K562 (cell line): ENCODE data around the gene NEU1. TPM values are rescaled to one million over a fixed set of nuclear protein-coding genes. Genes with fewer than 3 reads are reported as not detected.

ENCODE experiments used
- BRCA1 ChIP-seq, 2 experiments: fragments of 450-650 bp in 1 of 2; sonication (generic) in 1 of 2; formaldehyde crosslinking in 1 of 2; IDR thresholded peaks; 2 replicates each; pipeline versions ENCODE4 v1.5.0 to v1.6.1; 2017 to 2020; ENCODE audit warnings: mild to moderate bottlenecking in 1 of 2, missing genetic modification reagents in 1 of 2
- CEBPG ChIP-seq, 3 experiments: fragments of 200-800 bp in 1 of 3; sonication (Bioruptor generic) in 1 of 3; sonication (generic) in 1 of 3; formaldehyde crosslinking in 1 of 3; IDR thresholded peaks in 2 of 3; conservative IDR thresholded peaks in 1 of 3; 2 replicates each; pipeline versions ENCODE4 v1.6.1 to v1.8.0; 2016 to 2022; ENCODE audit warnings: missing compliant biosample characterization in 2 of 3, missing genetic modification characterization in 2 of 3, mild to moderate bottlenecking in 1 of 3, missing genetic modification reagents in 1 of 3
- CEBPZ ChIP-seq: fragments of 150-350 bp; IDR thresholded peaks from 2 replicates; pipeline ENCODE4 v1.6.1; 2014; ENCODE audit warnings: low read depth, mild to moderate bottlenecking, low read length, borderline replicate concordance
- DNMT1 ChIP-seq: fragments of 450-650 bp; IDR thresholded peaks from 2 replicates; pipeline ENCODE4 v1.6.1; 2016; ENCODE audit warnings: antibody characterized with exemption, mild to moderate bottlenecking
- ELF2 ChIP-seq: fragments of 250-450 bp; sonication (Bioruptor Pico); IDR thresholded peaks from 2 replicates; pipeline ENCODE4 v1.5.0; 2021; ENCODE audit warnings: mild to moderate bottlenecking
- GATAD2A ChIP-seq: fragments of 450-650 bp; IDR thresholded peaks from 2 replicates; pipeline ENCODE4 v1.6.1; 2017
- JUN ChIP-seq, 2 experiments: sonication (generic) in 1 of 2; formaldehyde crosslinking in 1 of 2; IDR thresholded peaks; 2 replicates each; pipeline versions ENCODE4 v1.6.1 to v1.8.0; 2012 to 2022; ENCODE audit warnings: borderline replicate concordance in 2 of 2, mild to moderate bottlenecking in 2 of 2, improper control_type of control experiment in 1 of 2, low read depth in 1 of 2, low read length in 1 of 2, missing genetic modification reagents in 1 of 2
- KDM4B ChIP-seq, 2 experiments: fragments of 450-650 bp in 1 of 2; sonication (generic) in 1 of 2; IDR thresholded peaks; 2 replicates each; pipeline ENCODE4 v1.6.1; 2016 to 2017; ENCODE audit warnings: borderline replicate concordance in 2 of 2, antibody characterized with exemption in 1 of 2, low read depth in 1 of 2, mild to moderate bottlenecking in 1 of 2
- NCOA2 ChIP-seq, 2 experiments: fragments of 450-650 bp; IDR thresholded peaks; 2 replicates each; pipeline ENCODE4 v1.6.1; 2018; ENCODE audit warnings: mild to moderate bottlenecking in 2 of 2, moderate library complexity in 1 of 2; ENCODE audit not compliant: partially characterized antibody in 2 of 2
- PHF20 ChIP-seq: fragments of 450-650 bp; IDR thresholded peaks from 2 replicates; pipeline ENCODE4 v1.6.1; 2018; ENCODE audit not compliant: partially characterized antibody
- THAP12 ChIP-seq: fragments of 250-450 bp; sonication (Bioruptor Pico); IDR thresholded peaks from 2 replicates; pipeline ENCODE4 v1.9.0; 2021; ENCODE audit warnings: mild to moderate bottlenecking, inconsistent platforms
- TRIM25 ChIP-seq: fragments of 450-650 bp; IDR thresholded peaks from 2 replicates; pipeline ENCODE4 v1.7.0; 2016; ENCODE audit warnings: borderline replicate concordance
- ZNF239 ChIP-seq: fragments of 250-450 bp; sonication (Bioruptor Pico); IDR thresholded peaks from 2 replicates; pipeline ENCODE4 v1.4.0; 2020; ENCODE audit warnings: mild to moderate bottlenecking
- ZNF655 ChIP-seq: fragments of 250-450 bp; sonication (Bioruptor Pico); IDR thresholded peaks from 2 replicates; pipeline ENCODE4 v1.5.0; 2021
- polyA plus RNA-seq, 8 experiments: library from polyadenylated mRNA; depleted of rRNA in 4 of 8; stranded (reverse) in 5 of 8; unstranded in 3 of 8; fragments of >200 nt; fragmentation: Nextera tagmentation in 2 of 8; fragmentation: Illumina TruSeq in 1 of 8; extraction: Ambion mirVana in 2 of 8; extraction: Trizol in 1 of 8; gene quantifications; 2 replicates each; pipeline versions ENCODE4 v1.2.1 to v1.2.3, GENCODE V29; 2011 to 2014; ENCODE audit warnings: inconsistent platforms in 1 of 8, missing spikeins in 1 of 8
- total RNA-seq, 7 experiments: library from RNA; depleted of rRNA in 6 of 7; stranded (reverse); fragments of >200 nt in 6 of 7; fragmentation: Illumina TruSeq in 2 of 7; extraction: Trizol in 2 of 7; gene quantifications; 2 replicates each; pipeline versions ENCODE4 v1.2.1 to v1.2.3, GENCODE V29; 2011 to 2021; ENCODE audit warnings: low replicate concordance in 1 of 7

Gene NEU1
- total and polyA plus RNA-seq, 9 of the 15 experiments (the other 6 are each of a cell fraction or from before 2014, with no cell fraction given), result 14.8 to 67.8 (median 51.0) TPM

GRCh38 chr6:31822036-31822821, 40.4 kb downstream of the NEU1 start (continued):
- TF ChIP-seq CEBPG (CRISPR knock-in tag; IDR thresholded peaks at IDR 0.05), result peak; percentile 51; the same call in 1 of the 2 replicates
- peak in 1 of 2 experiments; percentile 60; a peak in 2 of 4 replicates for TF ChIP-seq CEBPG (tag; conservative IDR thresholded peaks at IDR 0.05 in 1 of 2, IDR thresholded peaks at IDR 0.05 in 1 of 2)
- peak; percentile 73 for TF ChIP-seq JUN (IDR thresholded peaks at IDR 0.05; ENCODE audit: borderline replicate concordance, low read depth, low read length)
- no peak for TF ChIP-seq JUN (CRISPR knock-in tag; IDR thresholded peaks at IDR 0.05; ENCODE audit: borderline replicate concordance)
- TF ChIP-seq THAP12 (CRISPR knock-in tag), result peak; percentile 68; the same call in 1 of the 2 replicates
- TF ChIP-seq ELF2 (CRISPR knock-in tag), result 0 out of 2 replicates have a peak, but pooled peaks have one; percentile 18
- peak in 1 of 2 experiments; percentile 94; a peak in 2 of 4 replicates for TF ChIP-seq KDM4B (IDR thresholded peaks at IDR 0.05; ENCODE audit: borderline replicate concordance in 2 of 2, low read depth in 1 of 2)
- TF ChIP-seq GATAD2A, result no peak
- peak; percentile 45; the same call in 1 of the 2 replicates for TF ChIP-seq TRIM25
- TF ChIP-seq PHF20, result no peak
- TF ChIP-seq NCOA2 (IDR thresholded peaks at IDR 0.05; ENCODE audit: partially characterized antibody in 2 of 2), result no peak
- no peak for TF ChIP-seq BRCA1 (IDR thresholded peaks at IDR 0.05)
- no peak for TF ChIP-seq BRCA1 (CRISPR knock-in tag; IDR thresholded peaks at IDR 0.05)
- no peak for TF ChIP-seq CEBPZ
- TF ChIP-seq ZNF239 (CRISPR knock-in tag), result peak; percentile 63
- peak; percentile 57; the same call in 1 of the 2 replicates for TF ChIP-seq DNMT1
- 0 out of 2 replicates have a peak, but pooled peaks have one; percentile 25 for TF ChIP-seq ZNF655
